Stomach (tissue), 4 donors: ENCODE results near the gene CAMK2A.

Experiments
- EP300 ChIP-seq: sonication (generic); formaldehyde crosslinking; IDR thresholded peaks from one replicate; pipeline ENCODE4 v1.6.1; 2017; ENCODE audit warnings: antibody characterized with exemption
- POLR2A ChIP-seq, 4 donors: fragments of 450-650 bp; IDR thresholded peaks; one replicate each; pipeline ENCODE4 v1.6.1; 2016; ENCODE audit warnings: antibody characterized with exemption in 4 of 4, control low read depth in 2 of 4, mild to moderate bottlenecking in 1 of 4, moderate library complexity in 1 of 4
- TF ChIP-seq, protein P1 (sequence below), 7 experiments: fragments of 450-650 bp in 4 of 7; fragments of 200-600 bp in 3 of 7; sonication (generic) in 3 of 7; IDR thresholded peaks; one replicate each; pipeline ENCODE4 v1.5.1; 2016 to 2019; ENCODE audit warnings: antibody characterized with exemption in 7 of 7, control low read depth in 2 of 7, mild to moderate bottlenecking in 1 of 7

DNA sequence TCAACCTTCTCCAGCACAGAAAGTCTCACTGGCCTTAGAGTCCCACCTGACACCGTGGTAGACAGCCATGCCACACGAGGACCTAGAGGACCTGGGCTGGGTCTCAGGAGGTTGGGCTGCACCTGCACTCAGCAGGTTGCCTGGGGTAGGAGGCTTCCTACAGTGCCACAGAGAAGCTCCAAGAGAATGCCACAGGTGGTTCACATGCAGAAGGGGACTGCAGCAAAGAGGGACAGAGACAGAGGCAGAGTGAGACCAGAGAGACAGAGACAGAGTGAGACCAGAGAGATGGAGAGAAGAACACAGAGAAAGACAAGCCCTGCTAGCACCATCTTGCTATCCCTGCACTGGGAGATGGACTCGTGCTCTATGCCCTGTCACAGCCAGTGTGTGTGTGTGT, 5.7 kb downstream of the CAMK2A start:
- TF ChIP-seq, protein P1, sequence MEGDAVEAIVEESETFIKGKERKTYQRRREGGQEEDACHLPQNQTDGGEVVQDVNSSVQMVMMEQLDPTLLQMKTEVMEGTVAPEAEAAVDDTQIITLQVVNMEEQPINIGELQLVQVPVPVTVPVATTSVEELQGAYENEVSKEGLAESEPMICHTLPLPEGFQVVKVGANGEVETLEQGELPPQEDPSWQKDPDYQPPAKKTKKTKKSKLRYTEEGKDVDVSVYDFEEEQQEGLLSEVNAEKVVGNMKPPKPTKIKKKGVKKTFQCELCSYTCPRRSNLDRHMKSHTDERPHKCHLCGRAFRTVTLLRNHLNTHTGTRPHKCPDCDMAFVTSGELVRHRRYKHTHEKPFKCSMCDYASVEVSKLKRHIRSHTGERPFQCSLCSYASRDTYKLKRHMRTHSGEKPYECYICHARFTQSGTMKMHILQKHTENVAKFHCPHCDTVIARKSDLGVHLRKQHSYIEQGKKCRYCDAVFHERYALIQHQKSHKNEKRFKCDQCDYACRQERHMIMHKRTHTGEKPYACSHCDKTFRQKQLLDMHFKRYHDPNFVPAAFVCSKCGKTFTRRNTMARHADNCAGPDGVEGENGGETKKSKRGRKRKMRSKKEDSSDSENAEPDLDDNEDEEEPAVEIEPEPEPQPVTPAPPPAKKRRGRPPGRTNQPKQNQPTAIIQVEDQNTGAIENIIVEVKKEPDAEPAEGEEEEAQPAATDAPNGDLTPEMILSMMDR (IDR thresholded peaks at IDR 0.05): no peak
- TF ChIP-seq POLR2A (IDR thresholded peaks at IDR 0.05): no peak
- TF ChIP-seq EP300: no peak
